HepG2 (cell line): ENCODE data around the gene LIF. TPM values are rescaled to one million over a fixed set of nuclear protein-coding genes. Genes with fewer than 3 reads are reported as not detected.

ENCODE experiments used
- BCL3 ChIP-seq: sonication (generic); formaldehyde crosslinking; IDR thresholded peaks from 2 replicates; pipeline ENCODE4 v1.5.1; 2020; ENCODE audit warnings: mild to moderate bottlenecking, missing genetic modification reagents, moderate library complexity
- DZIP1 ChIP-seq: sonication (generic); formaldehyde crosslinking; IDR thresholded peaks from 2 replicates; pipeline ENCODE4 v1.5.0; 2020; ENCODE audit warnings: mild to moderate bottlenecking, missing genetic modification reagents
- ZNF318 ChIP-seq: sonication (generic); formaldehyde crosslinking; IDR thresholded peaks from 2 replicates; pipeline ENCODE4 v1.4.0; 2020; ENCODE audit warnings: mild to moderate bottlenecking, missing genetic modification reagents
- ZSCAN5A ChIP-seq: sonication (generic); formaldehyde crosslinking; IDR thresholded peaks from 2 replicates; pipeline ENCODE4 v1.8.0; 2022; ENCODE audit warnings: mild to moderate bottlenecking, missing genetic modification reagents, borderline replicate concordance
- polyA plus RNA-seq, 8 experiments: library from polyadenylated mRNA; depleted of rRNA in 3 of 8; stranded (reverse) in 7 of 8; unstranded in 1 of 8; fragments of >200 nt; fragmentation: Illumina TruSeq in 4 of 8; extraction: Trizol in 4 of 8; gene quantifications; 2 replicates each; pipeline versions ENCODE4 v1.2.1 to v1.2.3, GENCODE V29; 2011 to 2016; ENCODE audit warnings: low read depth in 4 of 8, missing spikeins in 1 of 8, mixed read lengths in 1 of 8; ENCODE audit not compliant: insufficient read depth in 1 of 8
- total RNA-seq, 5 experiments: library from RNA; depleted of rRNA; stranded (reverse); fragments of >200 nt; fragmentation: Illumina TruSeq; extraction: Trizol; gene quantifications; 2 replicates each; pipeline ENCODE4 v1.2.3, GENCODE V29; 2016; ENCODE audit warnings: low read depth in 1 of 5

Gene LIF
- total and polyA plus RNA-seq, 2 of the 13 experiments (the other 11 are each of a cell fraction or from before 2014, with no cell fraction given) = 3.6 to 8.5 TPM

- TF ChIP-seq ZNF318 (CRISPR knock-in tag) (no peak), BCL3 (CRISPR knock-in tag) (no peak), DZIP1 (no peak), ZSCAN5A (CRISPR knock-in tag) (no peak)
- TF ChIP-seq, all 625 proteins: peak for 2
Observed at GRCh38 chr22:30277547-30278344, 31.2 kb upstream of the LIF start (continued).
